C4-2B (cell line): ENCODE measurements around the gene NFASC.

Experiments used
- CTCF ChIP-seq: fragments of 450-650 bp; conservative IDR thresholded peaks from 2 replicates; pipeline ENCODE4 v1.5.1; 2017; ENCODE audit warnings: mild to moderate bottlenecking
- ZFX ChIP-seq: fragments of 450-650 bp; IDR thresholded peaks from 2 replicates; pipeline ENCODE4 v1.6.1; 2017

GRCh38 chr1:205025239-205025638 lies 154.6 kb downstream of the NFASC start:
- no peak for TF ChIP-seq CTCF
- TF ChIP-seq ZFX = no peak
